ENCODE data around the gene D2HGDH.
"Not testable (repeated sequence)": the region's sequence is repeated elsewhere in the genome, so short reads cannot be mapped to it uniquely, and the experiment has no call there.

The D2HGDH gene

DNA sequence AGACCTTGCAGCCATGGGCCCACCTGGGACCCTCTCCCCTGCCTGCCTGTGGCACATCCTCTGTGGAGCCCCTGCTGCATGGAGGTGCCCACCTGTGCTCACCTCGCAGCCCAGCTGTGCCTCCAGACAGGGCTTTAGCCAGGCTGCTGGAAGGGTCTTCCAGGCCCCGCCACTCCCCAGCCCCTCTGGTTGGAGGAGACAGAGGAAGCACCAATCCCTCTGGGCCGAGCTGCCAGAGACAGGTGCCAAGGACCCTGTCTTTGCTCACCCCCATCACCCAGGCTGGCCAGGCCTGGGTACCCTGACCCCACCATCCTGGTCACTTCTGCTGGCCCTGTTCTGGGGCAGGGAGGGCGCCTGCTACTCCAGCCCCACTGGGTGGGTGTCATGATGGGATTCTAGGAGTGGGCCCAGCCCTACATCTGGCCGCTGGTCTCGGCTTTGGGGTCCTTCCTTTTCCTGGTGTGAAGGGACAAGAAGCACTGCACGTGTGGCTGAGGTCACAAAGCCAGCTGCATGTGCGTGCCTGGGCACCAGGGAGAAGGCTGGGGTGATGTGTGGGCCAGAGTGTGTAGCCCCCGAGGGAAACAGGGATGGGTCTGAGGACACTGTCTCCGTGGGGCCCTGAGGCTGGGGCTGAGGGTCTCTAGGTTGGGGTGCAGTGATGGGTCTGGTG is 65.2 kb downstream of the D2HGDH start:
- peaks cover 13 to 72% of the 10 kb centered on the region in 2 experiments for H3K27me3 ChIP-seq (ENCODE audit: control insufficient read depth in 1 of 2, insufficient read depth in 1 of 2, low read length in 2 of 2)

DNA sequence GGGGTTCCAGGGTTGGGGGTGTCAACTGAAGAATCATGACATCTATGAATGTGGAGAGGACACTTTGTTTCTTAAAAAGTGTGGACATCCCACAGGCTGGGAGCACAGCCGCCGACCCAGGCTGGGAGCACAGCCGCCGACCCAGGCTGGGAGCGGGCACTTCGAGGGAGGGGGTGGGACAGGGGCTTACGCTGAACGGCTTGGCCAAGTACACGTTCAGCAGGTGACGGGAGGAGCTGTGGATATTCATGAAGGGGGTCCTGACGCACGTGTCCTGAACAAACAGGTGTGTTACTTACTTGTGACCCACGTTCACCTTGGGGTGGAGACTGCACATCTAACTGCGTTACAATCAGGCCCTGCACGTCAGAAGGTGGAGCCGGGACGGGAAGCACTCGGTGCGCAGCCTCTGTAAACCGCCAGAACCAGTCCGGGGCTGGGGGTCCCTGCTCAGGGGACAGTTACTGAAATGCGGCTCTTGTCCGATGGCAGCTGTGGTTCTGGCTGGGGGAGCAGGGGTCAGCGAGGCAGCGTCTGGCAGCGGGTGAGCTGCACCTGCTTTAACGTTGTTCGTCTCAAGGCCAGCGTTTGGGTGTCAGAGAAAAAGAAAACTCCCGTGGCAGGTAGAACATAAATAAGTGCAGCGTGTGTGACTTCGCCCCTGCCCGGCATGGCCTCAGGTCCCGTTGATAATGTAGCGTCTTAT is 65.9 kb downstream of the D2HGDH start:
- H3K9me3 ChIP-seq (ENCODE audit: control insufficient read depth, low read length); H3K4me2 ChIP-seq (ENCODE audit: low read length, poor library complexity, severe bottlenecking); H3K9ac ChIP-seq (ENCODE audit: low read length); H3K23ac ChIP-seq (ENCODE audit: low read length in 2 of 2); H3K4me3 ChIP-seq (ENCODE audit: insufficient read depth in 1 of 2, low read depth in 1 of 2, low read length in 2 of 2); H3K27ac ChIP-seq (ENCODE audit: low read length, poor library complexity, severe bottlenecking); H2BK15ac ChIP-seq (ENCODE audit: low read depth, poor library complexity, severe bottlenecking); H3K36me3 ChIP-seq (ENCODE audit: control insufficient read depth in 1 of 2, insufficient read depth in 2 of 2, low read depth in 1 of 2, low read length in 2 of 2); H2BK5ac ChIP-seq (ENCODE audit: low read depth, low read length, poor library complexity, severe bottlenecking); H3K79me1 ChIP-seq (replicated peaks; ENCODE audit: low read length, poor library complexity, severe bottlenecking); H2AK5ac ChIP-seq (ENCODE audit: low read length, severe bottlenecking); H3K18ac ChIP-seq (ENCODE audit: low read depth in 1 of 2, low read length in 2 of 2); H4K8ac ChIP-seq (ENCODE audit: low read length); H3K14ac ChIP-seq (ENCODE audit: low read length in 2 of 2); H4K91ac ChIP-seq (ENCODE audit: low read length); H3K4ac ChIP-seq (ENCODE audit: low read depth in 1 of 2, low read length in 2 of 2); H2AFZ ChIP-seq (ENCODE audit: low read depth, low read length); DNase-seq; H2BK120ac ChIP-seq (ENCODE audit: low read depth, low read length); H2BK12ac ChIP-seq (ENCODE audit: low read length in 2 of 2): not testable (repeated sequence)
- Histone ChIP-seq H3K27me3 (ENCODE audit: control insufficient read depth in 1 of 2, insufficient read depth in 1 of 2, low read length in 2 of 2) (peaks cover 8 to 69% of the 10 kb centered on the region in 2 experiments), H3K4me1 (ENCODE audit: control insufficient read depth, insufficient read depth, low read depth, low read length) (peaks cover 12% of the 10 kb centered on the region)
- 89% methylated on average over 33 of the region's 35 CpGs for WGBS

More for the DNA sequence above, 65.2 kb downstream of the D2HGDH start:
- Histone ChIP-seq H2BK120ac (ENCODE audit: low read depth, low read length) (no peak overlapping the region), H4K8ac (ENCODE audit: low read length) (no peak overlapping the region), H2BK5ac (ENCODE audit: low read depth, low read length, poor library complexity, severe bottlenecking) (no peak overlapping the region), H3K79me1 (replicated peaks; ENCODE audit: low read length, poor library complexity, severe bottlenecking) (no peaks in the 10 kb centered on the region), H2BK15ac (ENCODE audit: low read depth, poor library complexity, severe bottlenecking) (no peak overlapping the region), H2BK12ac (ENCODE audit: low read length in 2 of 2) (no peak overlapping the region), H2AK5ac (ENCODE audit: low read length, severe bottlenecking) (no peak overlapping the region), H3K4me3 (ENCODE audit: insufficient read depth in 1 of 2, low read depth in 1 of 2, low read length in 2 of 2) (no peak overlapping the region), H3K27ac (ENCODE audit: low read length, poor library complexity, severe bottlenecking) (no peak overlapping the region), H3K14ac (ENCODE audit: low read length in 2 of 2) (no peak overlapping the region), H2AFZ (ENCODE audit: low read depth, low read length) (no peak overlapping the region), H3K36me3 (ENCODE audit: control insufficient read depth in 1 of 2, insufficient read depth in 2 of 2, low read depth in 1 of 2, low read length in 2 of 2) (peaks cover 0 to 4% of the 10 kb centered on the region in 2 experiments), H4K91ac (ENCODE audit: low read length) (no peak overlapping the region), H3K9me3 (ENCODE audit: control insufficient read depth, low read length) (no peaks in the 10 kb centered on the region), H3K4me2 (ENCODE audit: low read length, poor library complexity, severe bottlenecking) (no peak overlapping the region), H3K23ac (ENCODE audit: low read length in 2 of 2) (no peak overlapping the region), H3K4me1 (ENCODE audit: control insufficient read depth, insufficient read depth, low read depth, low read length) (peaks cover 9% of the 10 kb centered on the region), H3K4ac (ENCODE audit: low read depth in 1 of 2, low read length in 2 of 2) (no peak overlapping the region), H3K9ac (ENCODE audit: low read length) (no peak overlapping the region), H3K18ac (ENCODE audit: low read depth in 1 of 2, low read length in 2 of 2) (no peak overlapping the region)
- DNase-seq, result no peak
- 86% methylated on average over 10 of the region's 10 CpGs for WGBS

DNA sequence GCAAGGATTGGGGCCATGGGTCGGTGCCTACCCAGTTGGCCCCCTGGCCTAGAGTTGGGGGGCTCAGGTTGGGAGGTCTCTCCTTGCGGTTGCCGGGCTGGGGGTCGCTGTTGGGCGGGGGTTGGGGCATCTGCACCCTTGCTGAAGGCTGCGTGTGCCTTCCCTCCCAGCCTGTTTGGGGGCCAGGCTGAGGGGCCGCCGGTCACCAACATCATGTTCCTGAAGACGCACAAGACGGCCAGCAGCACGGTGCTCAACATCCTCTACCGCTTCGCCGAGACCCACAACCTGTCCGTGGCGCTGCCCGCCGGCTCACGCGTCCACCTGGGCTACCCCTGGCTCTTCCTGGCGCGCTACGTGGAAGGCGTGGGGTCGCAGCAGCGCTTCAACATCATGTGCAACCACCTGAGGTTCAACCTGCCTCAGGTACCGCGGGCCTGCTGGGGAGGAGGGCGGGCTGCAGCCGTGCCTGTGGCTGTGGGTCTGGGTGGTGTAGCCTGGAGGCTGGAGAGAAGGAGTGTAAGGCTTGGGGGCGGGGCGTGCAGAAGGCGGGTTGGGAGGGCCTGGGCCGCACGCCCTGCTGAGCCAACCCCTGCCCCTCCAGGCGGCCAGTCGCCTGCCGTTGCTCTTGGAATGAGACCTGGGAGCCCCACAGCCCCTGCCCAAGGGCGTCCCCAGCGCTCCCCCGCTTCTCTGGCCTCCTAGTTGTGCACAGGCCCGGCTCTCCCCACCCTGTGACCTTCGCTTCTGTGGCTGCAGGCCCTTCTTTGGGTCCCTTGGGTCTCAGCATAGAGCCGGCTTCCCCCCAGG is 67.4 kb downstream of the D2HGDH start:
- Histone ChIP-seq H2BK5ac (ENCODE audit: low read depth, low read length, poor library complexity, severe bottlenecking) (no peak overlapping the region), H3K4me3 (ENCODE audit: insufficient read depth in 1 of 2, low read depth in 1 of 2, low read length in 2 of 2) (peak overlapping the region in 1 of 2 experiments; percentile 21), H2BK15ac (ENCODE audit: low read depth, poor library complexity, severe bottlenecking) (no peak overlapping the region), H3K4me2 (ENCODE audit: low read length, poor library complexity, severe bottlenecking) (no peak overlapping the region), H4K8ac (ENCODE audit: low read length) (no peak overlapping the region), H3K79me1 (replicated peaks; ENCODE audit: low read length, poor library complexity, severe bottlenecking) (no peaks in the 10 kb centered on the region), H3K27me3 (ENCODE audit: control insufficient read depth in 1 of 2, insufficient read depth in 1 of 2, low read length in 2 of 2) (peaks cover under 1 to 56% of the 10 kb centered on the region in 2 experiments), H2BK120ac (ENCODE audit: low read depth, low read length) (no peak overlapping the region), H3K9ac (ENCODE audit: low read length) (no peak overlapping the region), H3K36me3 (ENCODE audit: control insufficient read depth in 1 of 2, insufficient read depth in 2 of 2, low read depth in 1 of 2, low read length in 2 of 2) (peaks cover 0 to 4% of the 10 kb centered on the region in 2 experiments), H3K23ac (ENCODE audit: low read length in 2 of 2) (no peak overlapping the region), H2AK5ac (ENCODE audit: low read length, severe bottlenecking) (no peak overlapping the region), H3K27ac (ENCODE audit: low read length, poor library complexity, severe bottlenecking) (no peak overlapping the region), H3K4ac (ENCODE audit: low read depth in 1 of 2, low read length in 2 of 2) (no peak overlapping the region), H2AFZ (ENCODE audit: low read depth, low read length) (no peak overlapping the region), H3K9me3 (ENCODE audit: control insufficient read depth, low read length) (no peaks in the 10 kb centered on the region), H3K14ac (ENCODE audit: low read length in 2 of 2) (peak overlapping the region in 1 of 2 experiments; percentile 83), H3K18ac (ENCODE audit: low read depth in 1 of 2, low read length in 2 of 2) (no peak overlapping the region), H3K4me1 (ENCODE audit: control insufficient read depth, insufficient read depth, low read depth, low read length) (peaks cover 12% of the 10 kb centered on the region), H2BK12ac (ENCODE audit: low read length in 2 of 2) (no peak overlapping the region), H4K91ac (ENCODE audit: low read length) (peak overlapping the region; percentile 20)
- WGBS, result 73% methylated on average over 42 of the region's 44 CpGs
- no peak for DNase-seq
